GM12874 (cell line): ENCODE data around the gene CELSR1.

Experiments
- TF ChIP-seq, protein P1 (sequence below): IDR thresholded peaks from 2 replicates; pipeline ENCODE4 v1.5.1; 2011; ENCODE audit warnings: low read depth, mild to moderate bottlenecking, control low read depth, low read length, moderate library complexity; ENCODE audit not compliant: insufficient read depth

Gene CELSR1

DNA sequence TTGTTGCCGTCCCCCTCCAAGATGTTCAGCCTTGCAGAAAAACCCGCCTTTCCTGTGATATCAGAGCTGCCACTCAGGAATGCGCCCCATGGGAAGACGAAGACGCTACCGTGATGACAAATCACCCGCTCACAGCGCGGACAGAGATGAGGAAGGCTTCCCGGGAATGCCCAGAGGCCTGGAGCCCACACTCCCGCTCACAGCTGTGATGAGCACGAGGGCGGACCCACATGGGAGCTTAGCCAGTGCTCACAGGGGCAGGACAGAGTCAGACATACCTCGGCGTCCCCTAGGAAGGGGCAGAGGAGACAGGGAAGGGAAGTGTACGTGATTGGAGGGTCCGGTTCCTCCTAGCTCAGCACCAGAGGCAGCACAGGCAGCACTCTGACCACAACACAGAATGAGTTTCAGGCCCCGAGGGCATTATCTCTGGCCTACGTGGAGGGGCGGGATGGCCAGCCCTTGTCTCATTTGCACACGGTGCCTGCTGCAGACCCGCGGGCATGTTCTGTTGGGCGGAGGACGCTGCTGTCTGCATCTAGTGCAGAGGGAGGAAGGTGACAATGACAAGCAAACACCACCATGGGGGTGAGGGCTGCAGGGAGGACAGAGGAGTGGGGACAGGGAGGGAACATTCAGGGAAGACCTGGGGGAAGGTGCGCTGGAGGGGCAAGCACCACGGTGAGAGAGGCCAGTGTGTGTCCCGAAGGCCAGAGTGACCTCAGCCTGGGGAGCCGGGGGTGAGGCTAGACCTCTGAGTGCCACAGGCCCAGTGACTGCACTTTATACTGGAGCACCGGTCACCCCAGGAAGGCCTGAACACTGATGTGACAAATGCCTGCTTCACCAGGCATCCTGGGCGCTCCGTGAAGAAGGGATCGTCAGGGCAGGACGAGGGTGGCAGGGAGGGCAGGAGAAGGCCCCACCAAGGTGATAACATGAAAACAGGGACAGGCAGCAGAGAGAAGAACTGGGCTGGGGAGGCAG, 79.6 kb downstream of the CELSR1 start:
- TF ChIP-seq, protein P1, sequence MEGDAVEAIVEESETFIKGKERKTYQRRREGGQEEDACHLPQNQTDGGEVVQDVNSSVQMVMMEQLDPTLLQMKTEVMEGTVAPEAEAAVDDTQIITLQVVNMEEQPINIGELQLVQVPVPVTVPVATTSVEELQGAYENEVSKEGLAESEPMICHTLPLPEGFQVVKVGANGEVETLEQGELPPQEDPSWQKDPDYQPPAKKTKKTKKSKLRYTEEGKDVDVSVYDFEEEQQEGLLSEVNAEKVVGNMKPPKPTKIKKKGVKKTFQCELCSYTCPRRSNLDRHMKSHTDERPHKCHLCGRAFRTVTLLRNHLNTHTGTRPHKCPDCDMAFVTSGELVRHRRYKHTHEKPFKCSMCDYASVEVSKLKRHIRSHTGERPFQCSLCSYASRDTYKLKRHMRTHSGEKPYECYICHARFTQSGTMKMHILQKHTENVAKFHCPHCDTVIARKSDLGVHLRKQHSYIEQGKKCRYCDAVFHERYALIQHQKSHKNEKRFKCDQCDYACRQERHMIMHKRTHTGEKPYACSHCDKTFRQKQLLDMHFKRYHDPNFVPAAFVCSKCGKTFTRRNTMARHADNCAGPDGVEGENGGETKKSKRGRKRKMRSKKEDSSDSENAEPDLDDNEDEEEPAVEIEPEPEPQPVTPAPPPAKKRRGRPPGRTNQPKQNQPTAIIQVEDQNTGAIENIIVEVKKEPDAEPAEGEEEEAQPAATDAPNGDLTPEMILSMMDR = no peak

DNA sequence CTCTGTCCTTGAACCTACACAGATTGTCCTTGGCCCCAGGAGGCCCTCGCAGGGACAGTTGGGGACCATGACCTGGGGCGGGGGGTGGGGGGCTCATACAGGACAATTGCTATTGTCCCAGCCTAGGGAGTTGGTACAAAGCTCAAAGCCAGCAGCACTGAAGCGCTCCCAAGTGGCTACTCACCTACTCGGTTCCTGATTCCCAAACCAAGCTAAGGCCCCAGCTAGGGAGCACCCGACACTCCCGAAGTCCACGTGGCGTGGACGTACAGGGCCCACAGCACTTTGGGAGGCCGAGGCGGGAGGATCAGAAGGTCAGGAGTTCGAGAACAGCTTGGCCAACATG, 80.6 kb downstream of the CELSR1 start:
- TF ChIP-seq, protein P1 = no peak

DNA sequence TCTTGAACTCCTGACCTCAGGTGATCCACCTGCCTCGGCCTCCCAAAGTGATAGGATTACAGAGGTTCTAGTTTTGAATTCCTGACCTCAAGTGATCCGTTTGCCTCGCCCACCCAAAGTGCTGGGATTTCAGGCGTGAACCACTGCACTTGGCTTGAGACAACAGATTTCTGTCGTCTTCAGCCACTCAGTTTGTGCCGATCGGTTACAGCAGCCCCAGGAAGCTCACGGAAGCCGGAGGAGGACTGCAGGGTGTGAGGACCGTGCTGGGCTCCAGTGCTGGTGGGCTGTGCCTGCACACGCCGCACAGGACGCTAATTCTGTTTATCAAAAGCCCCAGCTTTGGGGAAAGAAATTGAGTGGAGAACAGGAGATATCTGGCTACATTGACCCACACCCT, 82.0 kb downstream of the CELSR1 start:
- TF ChIP-seq, protein P1 = no peak

DNA sequence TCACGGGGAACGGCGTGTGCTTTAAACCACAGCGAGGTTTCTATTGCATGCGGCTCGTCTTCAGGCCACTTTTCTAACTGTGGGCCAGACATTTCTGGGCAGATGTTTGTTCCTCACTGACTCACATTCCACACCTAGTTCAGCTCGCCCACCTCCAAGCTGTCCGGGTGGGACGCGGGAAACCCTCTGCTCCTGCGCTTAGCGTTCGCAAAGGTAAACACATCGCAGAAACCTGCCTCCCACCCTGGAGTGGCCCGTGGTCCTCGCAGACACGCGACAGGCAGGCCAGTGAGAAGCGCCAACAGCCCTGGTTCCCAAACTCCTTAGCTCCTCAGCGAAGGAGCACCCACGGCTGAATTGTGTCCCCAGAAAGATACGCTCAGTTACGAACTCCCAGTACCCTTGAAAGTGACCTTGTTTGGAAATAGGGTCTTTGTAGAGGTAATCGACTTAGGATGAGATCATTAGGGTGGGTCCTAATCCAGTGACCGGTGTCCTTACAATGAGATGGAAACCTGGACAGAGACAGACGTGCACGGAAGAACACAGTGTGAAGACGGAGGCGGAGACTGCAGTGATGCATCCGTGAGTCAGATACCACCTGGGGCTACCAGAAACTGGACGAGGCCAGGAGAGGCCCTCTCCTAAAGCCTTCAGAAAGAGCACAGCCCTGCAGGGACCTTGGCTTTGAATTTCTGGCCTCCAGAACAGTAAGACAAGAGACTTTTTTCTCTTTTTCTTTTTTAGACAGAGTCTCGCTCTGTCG, 82.7 kb downstream of the CELSR1 start:
- TF ChIP-seq, protein P1 = no peak

DNA sequence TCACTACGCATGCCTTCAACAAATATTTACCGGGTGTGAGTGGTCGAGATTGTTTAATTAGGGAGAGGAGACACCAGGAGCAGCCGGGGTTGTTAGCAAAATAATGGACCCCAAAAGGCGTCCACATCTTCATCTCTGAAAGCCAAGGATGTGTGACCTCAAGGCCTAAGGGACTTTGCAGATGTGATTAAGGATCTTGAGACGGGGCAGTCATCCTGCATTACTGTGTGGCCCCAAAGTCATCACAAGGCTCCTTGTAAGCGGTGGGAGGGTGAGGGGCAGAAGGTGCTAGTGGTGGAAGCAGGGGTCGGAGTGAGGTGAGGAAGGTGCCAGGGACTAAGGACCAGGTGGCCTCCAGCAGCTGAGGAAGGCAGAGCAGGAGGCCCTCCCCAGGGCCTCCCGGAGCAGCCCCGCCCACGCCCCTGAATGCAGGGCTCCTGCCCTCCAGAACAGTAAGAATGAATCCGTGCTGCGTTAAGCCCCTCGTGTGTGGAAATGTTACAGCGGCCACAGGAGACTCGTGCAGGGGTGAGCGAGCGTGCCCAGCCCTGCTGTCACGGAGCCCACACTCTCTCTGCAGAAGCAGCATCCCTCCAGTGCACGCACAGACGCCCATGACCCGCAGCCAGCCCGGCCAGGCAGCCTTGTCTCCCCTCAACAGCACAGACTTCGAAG, 83.5 kb downstream of the CELSR1 start:
- TF ChIP-seq, protein P1 = no peak

DNA sequence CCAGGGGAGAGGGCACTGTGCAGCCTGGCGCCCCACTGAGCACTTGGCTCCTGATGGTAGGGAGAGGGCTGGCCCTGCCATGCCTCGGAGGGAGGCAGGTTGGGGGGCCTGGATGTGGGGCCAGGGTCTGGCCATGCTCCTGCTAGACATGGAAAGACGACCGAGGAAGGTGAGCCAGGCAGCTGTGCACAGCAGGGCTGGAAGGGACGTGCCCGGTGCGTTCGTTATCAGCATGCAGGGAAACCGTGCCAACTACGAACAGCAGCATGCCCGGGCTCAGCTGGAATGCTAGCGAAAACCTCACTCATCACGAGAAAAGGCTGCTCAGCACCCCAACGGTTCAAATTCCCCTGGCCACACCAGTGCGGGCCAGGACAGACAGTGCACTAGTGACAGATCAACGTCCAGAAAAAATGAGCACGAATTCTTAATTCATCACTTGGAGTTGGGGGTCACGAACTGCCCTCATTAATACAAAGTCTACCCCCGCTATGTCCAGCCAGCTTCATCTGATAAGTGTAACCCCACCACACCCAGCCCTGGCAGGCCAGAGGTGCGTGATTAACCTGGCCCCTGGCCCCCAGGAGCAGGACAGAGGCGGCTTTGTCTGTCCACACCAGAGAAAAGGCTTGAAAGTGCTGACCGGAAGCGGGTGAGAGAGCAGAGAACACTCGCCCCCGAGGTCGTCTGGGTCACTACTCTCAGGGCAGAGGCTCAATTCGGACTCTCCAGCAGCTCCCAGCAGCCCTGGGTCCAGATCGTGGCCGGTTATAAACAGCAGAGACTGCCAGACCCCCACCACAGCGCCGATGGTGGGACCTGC, 84.2 kb downstream of the CELSR1 start:
- TF ChIP-seq, protein P1 = no peak
